Measurements from ENCODE around the gene VCAN. TPM values are rescaled to one million over a fixed set of nuclear protein-coding genes. Genes with fewer than 3 reads are reported as not detected.

The VCAN gene
- total RNA-seq, 1 donor from 2014 or later, result 67.5 TPM

GRCh38 chr5:83542839-83543238, 71.3 kb downstream of the VCAN start:
- no peak for TF ChIP-seq CTCF (IDR thresholded peaks at IDR 0.05)
- Mint-ChIP-seq H3K4me3 (ENCODE audit: unreplicated experiment) (no peak overlapping the region), H3K27me3 (ENCODE audit: unreplicated experiment) (no peaks in the 10 kb centered on the region), H3K36me3 (ENCODE audit: unreplicated experiment) (peaks cover 14% of the 10 kb centered on the region), H3K27ac (ENCODE audit: unreplicated experiment) (no peak overlapping the region), H3K4me1 (ENCODE audit: unreplicated experiment) (no peaks in the 10 kb centered on the region), H3K9me3 (ENCODE audit: unreplicated experiment) (peaks cover 8% of the 10 kb centered on the region)
- DNase-seq (ENCODE audit: extremely low spot score, unreplicated experiment), result no peak

GRCh38 chr5:83543898-83544297, 72.4 kb downstream of the VCAN start:
- TF ChIP-seq CTCF (IDR thresholded peaks at IDR 0.05), result no peak
- Mint-ChIP-seq H3K4me1 (ENCODE audit: unreplicated experiment) (no peaks in the 10 kb centered on the region), H3K36me3 (ENCODE audit: unreplicated experiment) (peaks cover 13% of the 10 kb centered on the region), H3K27me3 (ENCODE audit: unreplicated experiment) (no peaks in the 10 kb centered on the region), H3K4me3 (ENCODE audit: unreplicated experiment) (no peak overlapping the region), H3K9me3 (ENCODE audit: unreplicated experiment) (peaks cover 7% of the 10 kb centered on the region), H3K27ac (ENCODE audit: unreplicated experiment) (no peak overlapping the region)
- DNase-seq (ENCODE audit: extremely low spot score, unreplicated experiment), result no peak

- no peaks in the 10 kb centered on the region for H3K9me3 Mint-ChIP-seq (ENCODE audit: unreplicated experiment)
- no peak for DNase-seq (ENCODE audit: extremely low spot score, unreplicated experiment)
- no peaks in the 10 kb centered on the region for H3K27me3 Mint-ChIP-seq (ENCODE audit: unreplicated experiment)
- H3K27ac Mint-ChIP-seq (ENCODE audit: unreplicated experiment), result no peak overlapping the region
- no peak for TF ChIP-seq CTCF (IDR thresholded peaks at IDR 0.05)
- no peak overlapping the region for H3K4me3 Mint-ChIP-seq (ENCODE audit: unreplicated experiment)
- H3K36me3 Mint-ChIP-seq (ENCODE audit: unreplicated experiment), result peaks cover 10% of the 10 kb centered on the region
- peaks cover 9% of the 10 kb centered on the region for H3K4me1 Mint-ChIP-seq (ENCODE audit: unreplicated experiment)
These were observed 75.6 kb downstream of the VCAN start for GRCh38 chr5:83547161-83547560.

- Mint-ChIP-seq H3K4me1 (ENCODE audit: unreplicated experiment) (peaks cover 9% of the 10 kb centered on the region), H3K9me3 (ENCODE audit: unreplicated experiment) (no peaks in the 10 kb centered on the region), H3K36me3 (ENCODE audit: unreplicated experiment) (peaks cover 10% of the 10 kb centered on the region), H3K27me3 (ENCODE audit: unreplicated experiment) (no peaks in the 10 kb centered on the region), H3K27ac (ENCODE audit: unreplicated experiment) (no peak overlapping the region), H3K4me3 (ENCODE audit: unreplicated experiment) (no peak overlapping the region)
- no peak for TF ChIP-seq CTCF (IDR thresholded peaks at IDR 0.05)
- no peak for DNase-seq (ENCODE audit: extremely low spot score, unreplicated experiment)
These were observed 76.3 kb downstream of the VCAN start for GRCh38 chr5:83547889-83548288.

GRCh38 chr5:83548581-83548980, 77.0 kb downstream of the VCAN start:
- Mint-ChIP-seq H3K4me3 (ENCODE audit: unreplicated experiment) (no peak overlapping the region), H3K4me1 (ENCODE audit: unreplicated experiment) (peaks cover 9% of the 10 kb centered on the region), H3K9me3 (ENCODE audit: unreplicated experiment) (no peaks in the 10 kb centered on the region), H3K27ac (ENCODE audit: unreplicated experiment) (no peak overlapping the region), H3K27me3 (ENCODE audit: unreplicated experiment) (no peaks in the 10 kb centered on the region), H3K36me3 (ENCODE audit: unreplicated experiment) (peaks cover 10% of the 10 kb centered on the region)
- TF ChIP-seq CTCF (IDR thresholded peaks at IDR 0.05), result no peak
- DNase-seq (ENCODE audit: extremely low spot score, unreplicated experiment), result no peak

All from osteocyte (in vitro differentiated cells).